ENCODE measurements around the gene DHRSX. TPM values are rescaled to one million over a fixed set of nuclear protein-coding genes. Genes with fewer than 3 reads are reported as not detected.

The DHRSX gene
- total and polyA plus RNA-seq, 10 of the 15 experiments (the other 5 are each of a cell fraction or from before 2014, with no cell fraction given): 1.7 to 39.5 (median 16.5) TPM

DNA sequence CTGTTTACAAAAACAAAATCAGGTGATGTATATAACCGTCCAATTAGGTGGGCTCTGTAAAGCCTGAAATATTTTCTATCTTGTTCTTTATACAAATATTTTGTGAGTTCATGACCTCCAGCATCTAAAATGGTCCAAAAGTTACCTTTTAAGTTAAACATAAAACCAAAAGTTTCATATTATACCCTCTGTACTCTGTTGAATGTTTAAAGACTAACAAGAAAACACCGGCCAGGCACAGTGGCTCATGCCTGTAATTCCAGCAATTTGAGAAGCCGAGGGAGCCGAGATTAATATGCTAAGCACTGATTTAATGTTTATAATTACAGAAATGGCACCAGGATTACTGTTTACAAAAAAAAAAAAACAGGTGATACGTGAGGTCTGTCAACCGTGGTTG is 328.4 kb downstream of the DHRSX start:
- H3K9me3 ChIP-seq (replicated peaks; ENCODE audit: control insufficient read depth, insufficient read depth, low read length): no peaks in the 10 kb centered on the region; the same call in 2 of the 3 replicates
- in situ Hi-C loops (cut with MboI) (no loop called here), intact Hi-C loops (cut with micrococcal nuclease; ENCODE audit: unreplicated experiment) (no loop called here)
- H3K4me1 ChIP-seq (ENCODE audit: control insufficient read depth, insufficient read depth, low read length): peaks cover 11% of the 10 kb centered on the region
- H3K79me2 ChIP-seq (ENCODE audit: control insufficient read depth, insufficient read depth, low read length): no peaks in the 10 kb centered on the region
- ChIA-PET SMC1A (ENCODE audit: uncharacterized antibody, unreplicated experiment) (no interaction called here), RAD21 (ENCODE audit: unreplicated experiment) (no interaction called here), POLR2A (no interaction called here), CTCF (no interaction called here)
- no peak overlapping the region for H3K4me3 ChIP-seq
- H3K27ac ChIP-seq (ENCODE audit: control insufficient read depth, insufficient read depth): no peak overlapping the region
- H4K20me1 ChIP-seq (ENCODE audit: control insufficient read depth, insufficient read depth): no peaks in the 10 kb centered on the region
- WGBS (ENCODE audit: insufficient coverage, insufficient replicate concordance, low lambda C conversion rate, missing lambda C conversion rate): 77% methylated on average over 6 of the region's 6 CpGs
- ATAC-seq (no peak), DNase-seq (ENCODE audit: low read depth, low spot score) (no peak), FAIRE-seq (no peak)
- no TSS peak for BruUV-seq (replicated peaks)
- H3K27me3 ChIP-seq (replicated peaks in 1 of 2; ENCODE audit: control insufficient read depth in 2 of 2, insufficient read depth in 2 of 2, low read length in 1 of 2): no peaks in the 10 kb centered on the region
- no peak overlapping the region for H2AFZ ChIP-seq (ENCODE audit: control insufficient read depth, low read depth, low read length)
- no peaks in the 10 kb centered on the region for H3K36me3 ChIP-seq (ENCODE audit: control insufficient read depth in 2 of 2, insufficient read depth in 2 of 2, low read length in 1 of 2)
- no peak overlapping the region for H3K4me2 ChIP-seq (ENCODE audit: control insufficient read depth, insufficient read depth)
- TF ChIP-seq HDAC2 (IDR thresholded peaks at IDR 0.05) (no peak), NFYB (IDR thresholded peaks at IDR 0.05; ENCODE audit: insufficient read depth, low read depth, low read length) (no peak), WRNIP1 (IDR thresholded peaks at IDR 0.05; ENCODE audit: borderline replicate concordance, low read depth, low read length) (no peak), NFIC (IDR thresholded peaks at IDR 0.05; ENCODE audit: low read depth, low read length) (no peak), ZSCAN29 (IDR thresholded peaks at IDR 0.05) (no peak), CBFB (IDR thresholded peaks at IDR 0.05; ENCODE audit: low read depth) (no peak), JUND (IDR thresholded peaks at IDR 0.05; ENCODE audit: low read depth, low read length) (no peak), GABPA (IDR thresholded peaks at IDR 0.05; ENCODE audit: low read depth) (no peak), RAD51 (IDR thresholded peaks at IDR 0.05) (no peak), MEF2B (IDR thresholded peaks at IDR 0.05; ENCODE audit: partially characterized antibody, poor library complexity, severe bottlenecking) (no peak), SIX5 (IDR thresholded peaks at IDR 0.05; ENCODE audit: low read depth, low read length, severe bottlenecking) (no peak)
- TF ChIP-seq, protein P1, sequence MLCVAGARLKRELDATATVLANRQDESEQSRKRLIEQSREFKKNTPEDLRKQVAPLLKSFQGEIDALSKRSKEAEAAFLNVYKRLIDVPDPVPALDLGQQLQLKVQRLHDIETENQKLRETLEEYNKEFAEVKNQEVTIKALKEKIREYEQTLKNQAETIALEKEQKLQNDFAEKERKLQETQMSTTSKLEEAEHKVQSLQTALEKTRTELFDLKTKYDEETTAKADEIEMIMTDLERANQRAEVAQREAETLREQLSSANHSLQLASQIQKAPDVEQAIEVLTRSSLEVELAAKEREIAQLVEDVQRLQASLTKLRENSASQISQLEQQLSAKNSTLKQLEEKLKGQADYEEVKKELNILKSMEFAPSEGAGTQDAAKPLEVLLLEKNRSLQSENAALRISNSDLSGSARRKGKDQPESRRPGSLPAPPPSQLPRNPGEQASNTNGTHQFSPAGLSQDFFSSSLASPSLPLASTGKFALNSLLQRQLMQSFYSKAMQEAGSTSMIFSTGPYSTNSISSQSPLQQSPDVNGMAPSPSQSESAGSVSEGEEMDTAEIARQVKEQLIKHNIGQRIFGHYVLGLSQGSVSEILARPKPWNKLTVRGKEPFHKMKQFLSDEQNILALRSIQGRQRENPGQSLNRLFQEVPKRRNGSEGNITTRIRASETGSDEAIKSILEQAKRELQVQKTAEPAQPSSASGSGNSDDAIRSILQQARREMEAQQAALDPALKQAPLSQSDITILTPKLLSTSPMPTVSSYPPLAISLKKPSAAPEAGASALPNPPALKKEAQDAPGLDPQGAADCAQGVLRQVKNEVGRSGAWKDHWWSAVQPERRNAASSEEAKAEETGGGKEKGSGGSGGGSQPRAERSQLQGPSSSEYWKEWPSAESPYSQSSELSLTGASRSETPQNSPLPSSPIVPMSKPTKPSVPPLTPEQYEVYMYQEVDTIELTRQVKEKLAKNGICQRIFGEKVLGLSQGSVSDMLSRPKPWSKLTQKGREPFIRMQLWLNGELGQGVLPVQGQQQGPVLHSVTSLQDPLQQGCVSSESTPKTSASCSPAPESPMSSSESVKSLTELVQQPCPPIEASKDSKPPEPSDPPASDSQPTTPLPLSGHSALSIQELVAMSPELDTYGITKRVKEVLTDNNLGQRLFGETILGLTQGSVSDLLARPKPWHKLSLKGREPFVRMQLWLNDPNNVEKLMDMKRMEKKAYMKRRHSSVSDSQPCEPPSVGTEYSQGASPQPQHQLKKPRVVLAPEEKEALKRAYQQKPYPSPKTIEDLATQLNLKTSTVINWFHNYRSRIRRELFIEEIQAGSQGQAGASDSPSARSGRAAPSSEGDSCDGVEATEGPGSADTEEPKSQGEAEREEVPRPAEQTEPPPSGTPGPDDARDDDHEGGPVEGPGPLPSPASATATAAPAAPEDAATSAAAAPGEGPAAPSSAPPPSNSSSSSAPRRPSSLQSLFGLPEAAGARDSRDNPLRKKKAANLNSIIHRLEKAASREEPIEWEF (IDR thresholded peaks at IDR 0.05; ENCODE audit: insufficient replicate concordance, low read depth, low read length): no peak
- TF ChIP-seq, protein P2, sequence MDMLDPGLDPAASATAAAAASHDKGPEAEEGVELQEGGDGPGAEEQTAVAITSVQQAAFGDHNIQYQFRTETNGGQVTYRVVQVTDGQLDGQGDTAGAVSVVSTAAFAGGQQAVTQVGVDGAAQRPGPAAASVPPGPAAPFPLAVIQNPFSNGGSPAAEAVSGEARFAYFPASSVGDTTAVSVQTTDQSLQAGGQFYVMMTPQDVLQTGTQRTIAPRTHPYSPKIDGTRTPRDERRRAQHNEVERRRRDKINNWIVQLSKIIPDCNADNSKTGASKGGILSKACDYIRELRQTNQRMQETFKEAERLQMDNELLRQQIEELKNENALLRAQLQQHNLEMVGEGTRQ (IDR thresholded peaks at IDR 0.05; ENCODE audit: borderline replicate concordance, low read depth, low read length): no peak
- TF ChIP-seq, protein P3, sequence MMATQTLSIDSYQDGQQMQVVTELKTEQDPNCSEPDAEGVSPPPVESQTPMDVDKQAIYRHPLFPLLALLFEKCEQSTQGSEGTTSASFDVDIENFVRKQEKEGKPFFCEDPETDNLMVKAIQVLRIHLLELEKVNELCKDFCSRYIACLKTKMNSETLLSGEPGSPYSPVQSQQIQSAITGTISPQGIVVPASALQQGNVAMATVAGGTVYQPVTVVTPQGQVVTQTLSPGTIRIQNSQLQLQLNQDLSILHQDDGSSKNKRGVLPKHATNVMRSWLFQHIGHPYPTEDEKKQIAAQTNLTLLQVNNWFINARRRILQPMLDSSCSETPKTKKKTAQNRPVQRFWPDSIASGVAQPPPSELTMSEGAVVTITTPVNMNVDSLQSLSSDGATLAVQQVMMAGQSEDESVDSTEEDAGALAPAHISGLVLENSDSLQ (IDR thresholded peaks at IDR 0.05): no peak
- H3K9ac ChIP-seq (ENCODE audit: control insufficient read depth, insufficient read depth, low read length): no peak overlapping the region
